Upper lobe of left lung (tissue), 4 donors: Measurements from ENCODE around the gene MBD5.

Experiments
- POLR2A ChIP-seq, 4 donors: fragments of 450-650 bp; IDR thresholded peaks; one replicate each; pipeline ENCODE4 v1.5.1; 2016 to 2017; ENCODE audit warnings: antibody characterized with exemption in 4 of 4, mild to moderate bottlenecking in 2 of 4
- POLR2AphosphoS5 ChIP-seq, 2 donors: sonication (generic); formaldehyde crosslinking; IDR thresholded peaks; one replicate each; pipeline ENCODE4 v1.5.1; 2017; ENCODE audit warnings: antibody characterized with exemption in 2 of 2
- TF ChIP-seq, protein P1 (sequence below), 6 experiments: fragments of 450-650 bp in 4 of 6; fragments of 200-600 bp in 2 of 6; sonication (generic) in 2 of 6; IDR thresholded peaks; one replicate each; pipeline ENCODE4 v1.5.1; 2016 to 2019; ENCODE audit warnings: antibody characterized with exemption in 6 of 6

DNA sequence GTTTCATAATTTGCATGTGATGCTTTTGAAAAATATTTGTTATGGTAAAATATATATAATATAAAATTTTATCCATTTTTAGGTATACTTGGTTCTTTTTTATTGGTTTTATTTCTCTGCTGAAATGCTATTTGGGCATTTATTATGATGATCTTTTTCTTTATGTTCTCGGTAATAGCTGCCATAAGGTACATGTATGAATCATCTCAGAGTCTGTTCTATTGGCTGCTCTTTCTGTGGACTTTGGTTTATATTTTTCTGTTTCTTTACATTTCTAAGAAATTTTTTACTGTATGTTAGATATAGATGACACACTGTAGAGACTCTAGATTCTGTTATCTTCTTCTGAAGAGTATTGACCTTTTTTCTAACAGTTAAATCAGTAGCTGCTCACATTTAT is 219.9 kb downstream of the MBD5 start:
- TF ChIP-seq, protein P1, sequence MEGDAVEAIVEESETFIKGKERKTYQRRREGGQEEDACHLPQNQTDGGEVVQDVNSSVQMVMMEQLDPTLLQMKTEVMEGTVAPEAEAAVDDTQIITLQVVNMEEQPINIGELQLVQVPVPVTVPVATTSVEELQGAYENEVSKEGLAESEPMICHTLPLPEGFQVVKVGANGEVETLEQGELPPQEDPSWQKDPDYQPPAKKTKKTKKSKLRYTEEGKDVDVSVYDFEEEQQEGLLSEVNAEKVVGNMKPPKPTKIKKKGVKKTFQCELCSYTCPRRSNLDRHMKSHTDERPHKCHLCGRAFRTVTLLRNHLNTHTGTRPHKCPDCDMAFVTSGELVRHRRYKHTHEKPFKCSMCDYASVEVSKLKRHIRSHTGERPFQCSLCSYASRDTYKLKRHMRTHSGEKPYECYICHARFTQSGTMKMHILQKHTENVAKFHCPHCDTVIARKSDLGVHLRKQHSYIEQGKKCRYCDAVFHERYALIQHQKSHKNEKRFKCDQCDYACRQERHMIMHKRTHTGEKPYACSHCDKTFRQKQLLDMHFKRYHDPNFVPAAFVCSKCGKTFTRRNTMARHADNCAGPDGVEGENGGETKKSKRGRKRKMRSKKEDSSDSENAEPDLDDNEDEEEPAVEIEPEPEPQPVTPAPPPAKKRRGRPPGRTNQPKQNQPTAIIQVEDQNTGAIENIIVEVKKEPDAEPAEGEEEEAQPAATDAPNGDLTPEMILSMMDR (IDR thresholded peaks at IDR 0.05) = no peak
- TF ChIP-seq POLR2A (IDR thresholded peaks at IDR 0.05) (no peak), POLR2AphosphoS5 (IDR thresholded peaks at IDR 0.05) (no peak)
